Right atrium auricular region (tissue), 2 donors: ENCODE measurements around the gene FAM131A. TPM values are rescaled to one million over a fixed set of nuclear protein-coding genes. Genes with fewer than 3 reads are reported as not detected.

Experiments
- DNase-seq: peaks from one replicate; pipeline ENCODE4 v3.0.0-alpha.2; 2019; ENCODE audit warnings: low spot score
- H3K27ac ChIP-seq, 2 donors: fragments of 200-600 bp; sonication (generic); 1 replicate in 1 of 2; 2 replicates in 1 of 2; pipeline ENCODE4 v1.5.1; 2016 to 2019
- H3K27me3 ChIP-seq, 2 donors: fragments of 200-600 bp; sonication (generic); one replicate each; pipeline versions ENCODE4 v1.5.1 to v1.6.0; 2017 to 2019
- H3K36me3 ChIP-seq: fragments of 200-600 bp; sonication (generic); one replicate; pipeline ENCODE4 v1.5.1; 2016
- H3K4me1 ChIP-seq, 2 donors: fragments of 200-600 bp; sonication (generic); one replicate each; pipeline versions ENCODE4 v1.5.1 to v1.6.0; 2017 to 2019
- H3K4me3 ChIP-seq, 2 donors: fragments of 200-600 bp; sonication (generic); 1 replicate in 1 of 2; 2 replicates in 1 of 2; pipeline ENCODE4 v1.5.1; 2017 to 2019; ENCODE audit warnings: mild to moderate bottlenecking in 1 of 2, moderate library complexity in 1 of 2
- H3K9me3 ChIP-seq, 2 donors: fragments of 200-600 bp; sonication (generic); one replicate each; pipeline ENCODE4 v1.5.1; 2019
- total RNA-seq, 2 donors: library from RNA; depleted of rRNA; stranded (reverse); fragments of >200 nt; gene quantifications; one replicate each; pipeline ENCODE4 v1.1.0, GENCODE V29; 2016
- TF ChIP-seq, protein P1 (sequence below), 2 donors: fragments of 200-600 bp; sonication (generic); IDR thresholded peaks; one replicate each; pipeline ENCODE4 v1.5.1; 2019; ENCODE audit warnings: antibody characterized with exemption in 2 of 2

FAM131A gene
- total RNA-seq, 2 donors from 2014 or later, result 33.7 to 45.8 TPM

DNA sequence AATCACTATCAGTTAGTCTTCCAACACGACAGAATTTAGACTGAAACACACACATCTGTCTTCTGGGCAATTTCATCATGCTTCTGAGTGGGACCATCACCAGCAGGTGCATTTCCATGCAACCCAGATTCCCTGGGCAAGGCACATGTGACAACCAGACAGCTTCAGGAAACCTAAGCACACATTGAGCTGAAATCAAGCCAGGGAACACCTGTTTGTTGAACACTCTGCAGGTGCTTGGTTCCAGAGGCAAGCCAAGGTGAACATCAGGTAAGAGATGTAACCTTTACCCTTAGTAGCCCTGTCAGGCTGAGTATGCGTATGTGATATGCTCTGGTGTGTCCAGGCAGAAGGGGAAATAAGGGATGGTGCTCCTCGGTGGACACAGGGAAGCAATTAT lies 41.6 kb upstream of the FAM131A start:
- H3K27me3 ChIP-seq, result no peaks in the 10 kb centered on the region
- no peaks in the 10 kb centered on the region for H3K9me3 ChIP-seq
- H3K27ac ChIP-seq, result no peak overlapping the region
- TF ChIP-seq, protein P1, sequence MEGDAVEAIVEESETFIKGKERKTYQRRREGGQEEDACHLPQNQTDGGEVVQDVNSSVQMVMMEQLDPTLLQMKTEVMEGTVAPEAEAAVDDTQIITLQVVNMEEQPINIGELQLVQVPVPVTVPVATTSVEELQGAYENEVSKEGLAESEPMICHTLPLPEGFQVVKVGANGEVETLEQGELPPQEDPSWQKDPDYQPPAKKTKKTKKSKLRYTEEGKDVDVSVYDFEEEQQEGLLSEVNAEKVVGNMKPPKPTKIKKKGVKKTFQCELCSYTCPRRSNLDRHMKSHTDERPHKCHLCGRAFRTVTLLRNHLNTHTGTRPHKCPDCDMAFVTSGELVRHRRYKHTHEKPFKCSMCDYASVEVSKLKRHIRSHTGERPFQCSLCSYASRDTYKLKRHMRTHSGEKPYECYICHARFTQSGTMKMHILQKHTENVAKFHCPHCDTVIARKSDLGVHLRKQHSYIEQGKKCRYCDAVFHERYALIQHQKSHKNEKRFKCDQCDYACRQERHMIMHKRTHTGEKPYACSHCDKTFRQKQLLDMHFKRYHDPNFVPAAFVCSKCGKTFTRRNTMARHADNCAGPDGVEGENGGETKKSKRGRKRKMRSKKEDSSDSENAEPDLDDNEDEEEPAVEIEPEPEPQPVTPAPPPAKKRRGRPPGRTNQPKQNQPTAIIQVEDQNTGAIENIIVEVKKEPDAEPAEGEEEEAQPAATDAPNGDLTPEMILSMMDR (IDR thresholded peaks at IDR 0.05), result no peak
- no peak overlapping the region for H3K4me3 ChIP-seq
- peaks cover 0 to 19% of the 10 kb centered on the region in 2 donors for H3K4me1 ChIP-seq
- H3K36me3 ChIP-seq, result peaks cover 6% of the 10 kb centered on the region
- DNase-seq, result no peak

DNA sequence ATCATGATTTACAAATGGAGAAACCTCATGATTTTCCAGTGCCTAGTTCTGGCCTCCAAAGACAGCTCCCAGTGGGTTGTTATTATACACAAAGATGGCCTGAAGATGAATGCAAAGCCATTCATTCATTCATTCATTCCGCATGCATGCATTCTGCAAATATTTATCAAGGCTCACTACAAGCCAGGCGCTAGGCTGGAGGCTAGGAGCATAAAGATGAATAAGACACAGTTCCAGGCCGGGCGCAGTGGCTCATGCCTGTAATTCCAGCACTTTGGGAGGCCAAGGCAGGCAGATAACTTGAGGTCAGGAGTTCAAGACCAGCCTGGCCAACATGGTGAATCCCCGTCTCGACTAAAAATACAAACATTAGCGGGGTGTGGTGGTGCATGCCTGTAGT lies 40.8 kb upstream of the FAM131A start:
- no peaks in the 10 kb centered on the region for H3K27me3 ChIP-seq
- TF ChIP-seq, protein P1 (IDR thresholded peaks at IDR 0.05), result no peak

GRCh38 chr3:184298759-184299487 lies 38.5 kb upstream of the FAM131A start, which contains the start of gene PSMD2:
Gene PSMD2, plus strand, starts transcription at chr3:184299241. Its CDS starts 26 bp downstream, at chr3:184299267.
- Histone ChIP-seq H3K27me3 (no peaks in the 10 kb centered on the region), H3K36me3 (peaks cover 37% of the 10 kb centered on the region), H3K4me3 (peak within 1 kb of the TSS; percentile 91 to 98), H3K4me1 (peaks cover 0 to 23% of the 10 kb centered on the region in 2 donors), H3K9me3 (no peaks in the 10 kb centered on the region), H3K27ac (peak within 1 kb of the TSS; percentile 82 to 86)
- DNase-seq, result peak; percentile 97
- TF ChIP-seq, protein P1 (IDR thresholded peaks at IDR 0.05), result no peak

More for the DNA sequence above, 40.8 kb upstream of the FAM131A start:
- Histone ChIP-seq H3K9me3 (no peaks in the 10 kb centered on the region), H3K4me3 (no peak overlapping the region), H3K27ac (no peak overlapping the region), H3K36me3 (peaks cover 14% of the 10 kb centered on the region), H3K4me1 (peaks cover 0 to 23% of the 10 kb centered on the region in 2 donors)
- DNase-seq, result no peak

DNA sequence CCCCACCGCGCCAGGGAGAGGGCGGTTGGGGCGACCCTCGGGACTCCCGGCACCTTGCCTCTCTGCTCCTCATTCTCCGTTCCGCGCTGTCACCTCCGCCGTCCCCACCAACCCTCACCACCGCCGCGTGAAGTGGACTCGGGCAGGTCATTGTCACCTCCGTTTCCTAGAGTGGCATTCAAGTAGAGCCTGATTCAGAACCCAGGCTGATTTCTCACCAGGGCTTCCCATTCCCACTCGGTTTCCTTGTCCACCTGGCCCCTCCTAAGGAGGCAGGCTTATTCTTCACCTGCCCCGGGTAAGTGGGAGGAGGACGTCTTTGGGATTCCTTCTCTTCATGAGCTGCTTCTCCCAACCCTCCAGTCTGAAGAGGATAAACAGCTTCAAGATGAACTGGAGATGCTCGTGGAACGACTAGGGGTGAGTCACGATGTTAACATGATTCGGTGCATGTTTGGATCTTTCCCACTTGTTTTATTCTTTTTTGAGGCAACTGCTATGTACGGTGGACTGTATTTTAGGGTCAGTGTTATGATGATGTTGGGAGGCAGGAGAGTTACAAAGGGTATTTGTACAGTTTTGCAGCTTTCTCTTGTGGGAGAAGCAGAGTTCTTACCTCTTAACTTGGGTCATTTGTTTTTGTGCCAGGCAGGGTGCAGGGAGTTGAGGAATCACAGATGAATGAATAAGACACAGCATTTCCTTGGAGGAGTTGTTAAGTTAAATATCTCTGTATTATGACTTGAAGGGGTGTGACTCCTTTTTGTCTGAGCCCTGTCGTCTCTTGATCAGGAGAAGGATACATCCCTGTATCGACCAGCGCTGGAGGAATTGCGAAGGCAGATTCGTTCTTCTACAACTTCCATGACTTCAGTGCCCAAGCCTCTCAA lies 37.7 kb upstream of the FAM131A start:
- Histone ChIP-seq H3K27me3 (no peaks in the 10 kb centered on the region), H3K27ac (peak overlapping the region; percentile 82 to 86), H3K4me3 (peak overlapping the region; percentile 91 to 98), H3K36me3 (peaks cover 45% of the 10 kb centered on the region), H3K9me3 (no peaks in the 10 kb centered on the region), H3K4me1 (peaks cover 0 to 23% of the 10 kb centered on the region in 2 donors)
- no peak for DNase-seq
- TF ChIP-seq, protein P1 (IDR thresholded peaks at IDR 0.05), result no peak

GRCh38 chr3:184300378-184300720 lies 37.1 kb upstream of the FAM131A start:
- Histone ChIP-seq H3K4me1 (peaks cover 0 to 23% of the 10 kb centered on the region in 2 donors), H3K9me3 (no peaks in the 10 kb centered on the region), H3K36me3 (peaks cover 49% of the 10 kb centered on the region), H3K4me3 (peak overlapping the region in 1 of 2 donors; percentile 91), H3K27ac (no peak overlapping the region), H3K27me3 (no peaks in the 10 kb centered on the region)
- no peak for DNase-seq
- TF ChIP-seq, protein P1 (IDR thresholded peaks at IDR 0.05), result no peak
